HG03196 (cell line): ENCODE measurements around the gene AP1AR.
"Not testable (repeated sequence)": the region's sequence is repeated elsewhere in the genome, so short reads cannot be mapped to it uniquely, and the experiment has no call there.

Source experiments
- ATAC-seq: cut with Tn5 transposase; IDR thresholded peaks from one replicate; pipeline ENCODE4 v1.9.1; 2021; ENCODE audit not compliant: unreplicated experiment

The AP1AR gene

GRCh38 chr4:112309263-112309791 is 77.7 kb downstream of the AP1AR start:
- not testable (repeated sequence) for ATAC-seq

- ATAC-seq: no peak
These were observed 79.9 kb downstream of the AP1AR start for GRCh38 chr4:112311516-112311915.

- ATAC-seq: peak; percentile 97
These were observed 81.1 kb downstream of the AP1AR start for GRCh38 chr4:112312610-112313239.

GRCh38 chr4:112315446-112315845 is 83.9 kb downstream of the AP1AR start:
- no peak for ATAC-seq

DNA sequence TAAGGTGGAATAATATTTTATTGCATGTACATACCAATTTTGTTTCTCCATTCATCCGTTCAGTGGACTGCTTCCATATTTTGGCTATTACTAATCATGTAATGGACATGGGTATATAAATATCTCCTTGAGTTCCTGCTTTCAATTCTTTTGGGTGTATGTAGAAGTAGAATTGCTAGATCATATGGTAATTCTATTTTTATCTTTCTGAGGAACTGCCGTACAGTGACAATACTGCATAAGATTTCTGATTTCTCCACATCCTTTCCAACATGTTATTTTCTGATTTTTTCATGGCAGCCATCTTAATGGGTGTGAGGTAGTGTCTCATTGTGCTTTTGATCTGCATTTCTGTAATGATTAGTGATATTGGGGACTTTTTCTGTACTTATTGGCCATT is 84.8 kb downstream of the AP1AR start:
- no peak for ATAC-seq

DNA sequence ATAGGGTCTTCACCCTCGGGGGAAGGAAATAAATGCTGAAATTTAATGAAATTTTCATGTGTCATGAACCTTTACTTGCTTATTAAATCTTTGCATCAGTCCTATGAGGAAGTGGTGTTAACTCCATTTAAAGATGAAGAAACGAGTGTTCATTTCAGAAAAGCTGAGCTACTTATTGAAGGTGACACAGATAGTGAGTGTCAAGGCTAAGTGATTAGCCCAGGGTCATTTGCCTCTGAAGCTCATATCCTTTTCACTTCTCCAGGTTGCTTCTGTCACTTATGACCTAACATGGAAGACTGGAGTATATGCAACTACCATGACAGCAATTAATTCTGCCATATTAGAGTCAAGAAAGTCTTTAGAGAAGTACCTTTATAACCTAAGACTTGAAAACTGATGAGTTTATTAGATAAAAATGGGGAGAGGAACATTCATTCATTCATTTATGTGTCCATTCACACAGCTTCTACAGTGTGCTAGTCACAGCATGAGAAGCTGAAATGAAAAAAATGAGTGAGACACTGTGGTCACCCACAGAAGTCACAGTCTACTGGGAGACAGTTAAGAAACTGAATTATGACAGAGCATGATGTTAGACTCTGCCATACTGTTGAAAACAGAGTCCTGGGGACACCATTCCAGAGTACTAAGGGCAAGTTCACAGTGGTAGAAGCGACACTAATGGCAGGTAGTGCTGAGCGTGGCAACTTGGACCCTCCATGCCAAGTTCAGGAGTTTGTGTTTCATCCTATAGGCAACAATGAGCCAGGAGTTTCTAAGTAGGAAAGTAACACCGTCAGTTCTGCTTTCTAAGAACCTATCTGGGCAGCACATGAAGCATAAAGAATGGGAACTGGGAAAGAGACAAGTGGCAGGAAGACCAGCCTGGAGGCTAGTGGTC is 86.9 kb downstream of the AP1AR start:
- peak; percentile 95 for ATAC-seq
